Stimulated activated CD8-positive, alpha-beta memory T cell treated with anti-CD3 and anti-CD28 coated beads, Interleukin-15, amount 100 ng/mL, for 24 hours (primary cell): ENCODE data around the gene PTPA.
A peak's percentile ranks its signal among the peaks of the same experiment; 100 is the strongest.

Experiments used
- DNase-seq: peaks from one replicate; pipeline ENCODE4 v3.0.0-alpha.2; 2020; ENCODE audit warnings: low read depth

Gene PTPA

GRCh38 chr9:129137292-129138143, 26.3 kb downstream of the PTPA start:
- no peak for DNase-seq

DNA sequence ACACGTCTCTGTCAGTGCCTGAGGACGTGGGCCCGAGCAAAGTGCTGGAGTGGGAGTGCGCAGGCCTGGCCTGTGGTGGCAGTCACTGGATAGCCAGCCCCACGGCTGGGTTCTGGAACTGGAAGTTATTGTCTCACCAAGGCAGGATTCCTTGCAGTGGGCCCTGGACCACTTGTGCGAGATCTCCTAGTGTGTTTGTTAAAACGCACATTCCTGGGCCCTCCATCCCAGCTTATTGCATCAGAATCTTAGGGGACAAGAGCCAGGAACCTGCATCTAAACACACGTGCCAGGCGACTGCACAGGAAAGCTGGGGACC, 26.9 kb downstream of the PTPA start:
- no peak for DNase-seq

DNA sequence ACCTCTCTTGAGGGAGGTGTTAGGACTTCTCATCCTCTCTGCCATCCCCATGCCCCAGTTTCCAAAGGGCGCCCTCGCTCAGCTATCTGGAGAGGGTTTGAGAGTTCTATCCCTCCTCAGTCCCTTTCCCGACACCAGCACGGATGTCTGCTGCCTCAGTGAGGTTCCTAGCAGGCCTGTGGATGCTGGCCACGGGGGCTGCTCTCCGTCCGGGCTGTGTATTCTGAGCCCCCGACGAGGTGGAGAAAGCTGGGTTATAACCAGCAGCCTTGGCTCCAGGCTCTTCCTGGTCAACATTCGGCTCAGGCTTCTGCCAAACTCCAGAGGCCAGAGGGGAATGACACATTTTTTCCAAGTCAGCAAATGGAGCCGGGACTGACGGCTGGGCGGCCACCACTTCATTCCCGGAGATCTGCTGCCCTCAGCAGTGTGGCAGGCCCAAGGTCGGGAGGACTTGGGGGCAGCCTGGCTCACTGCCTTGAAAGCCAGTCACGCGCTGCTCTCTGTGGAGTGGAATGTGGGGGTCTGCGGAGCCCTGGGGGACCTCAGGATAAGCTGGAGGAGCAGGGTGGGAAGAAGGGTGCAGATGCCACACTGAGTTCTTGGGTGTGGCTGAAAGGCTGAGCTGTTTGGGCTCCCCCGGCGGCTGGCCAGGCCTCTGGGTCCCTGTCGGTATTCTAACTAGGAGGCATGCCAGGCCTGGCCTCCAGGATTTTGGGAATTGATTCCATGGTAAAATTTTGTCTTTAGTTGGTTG, 27.4 kb downstream of the PTPA start:
- DNase-seq, result no peak

GRCh38 chr9:129139233-129139992, 28.2 kb downstream of the PTPA start:
- no peak for DNase-seq

- DNase-seq, result peak; percentile 37
These were observed 28.8 kb downstream of the PTPA start for GRCh38 chr9:129139993-129140396.

GRCh38 chr9:129140397-129141065, 29.3 kb downstream of the PTPA start:
- no peak for DNase-seq

- DNase-seq, result no peak
These were observed 30.1 kb downstream of the PTPA start for GRCh38 chr9:129141066-129142041.

DNA sequence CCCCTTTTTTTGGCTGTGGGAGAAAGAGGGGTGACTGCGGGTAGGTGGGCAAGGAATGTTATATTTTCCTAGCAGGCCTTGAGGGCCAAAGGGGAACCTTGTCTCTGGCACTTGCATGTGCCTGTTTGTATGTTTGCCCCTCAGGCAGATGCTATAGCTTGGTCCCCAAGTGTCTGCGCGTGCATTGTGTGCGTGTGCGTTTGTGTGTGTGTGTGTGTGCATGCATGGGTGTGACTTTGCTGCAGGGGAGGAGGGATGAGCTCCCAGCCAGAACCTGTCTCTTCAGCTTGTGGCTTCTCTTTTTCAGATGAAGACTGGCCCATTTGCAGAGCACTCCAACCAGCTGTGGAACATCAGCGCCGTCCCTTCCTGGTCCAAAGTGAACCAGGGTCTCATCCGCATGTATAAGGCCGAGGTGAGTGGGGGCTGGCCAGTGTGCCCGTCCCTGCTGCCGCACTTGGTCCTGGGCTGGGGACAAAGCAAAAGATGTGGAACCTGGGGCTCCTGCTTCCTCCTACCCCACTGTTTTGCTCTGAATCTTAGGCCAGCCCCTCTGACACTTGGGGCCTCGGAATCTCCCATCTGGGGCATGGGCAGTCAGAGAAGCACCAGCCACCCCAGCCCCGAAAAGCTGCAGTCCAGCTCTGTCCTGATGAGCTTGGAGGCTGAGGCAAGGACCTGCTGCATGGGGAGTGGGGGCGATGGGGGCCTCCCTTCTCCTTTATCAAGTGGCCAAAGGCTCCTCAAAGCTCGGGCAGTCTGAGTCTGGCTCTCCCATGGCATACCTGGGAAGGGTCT, 31.1 kb downstream of the PTPA start:
- no peak for DNase-seq

GRCh38 chr9:129143031-129143927, 32.1 kb downstream of the PTPA start:
- DNase-seq, result peak; percentile 44

DNA sequence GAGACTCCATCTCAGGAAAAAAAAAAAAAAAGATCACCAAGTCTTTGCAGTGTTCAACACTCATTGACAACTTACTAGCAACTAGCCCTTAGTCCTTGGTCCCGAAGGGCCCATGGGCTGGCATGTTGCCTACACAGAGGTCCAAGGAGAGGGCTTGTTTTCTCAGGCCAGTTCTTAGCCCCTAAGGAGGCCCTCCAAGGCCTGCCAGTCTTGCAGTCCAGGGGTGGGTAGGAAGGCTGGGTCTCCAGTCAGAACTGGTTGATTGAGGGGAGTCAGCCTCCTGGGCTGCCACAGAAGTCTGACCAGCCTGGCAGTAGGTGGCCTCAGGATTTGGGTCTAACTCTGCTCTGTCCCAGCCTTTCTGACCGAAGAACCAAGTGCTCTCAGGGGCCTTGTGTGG, 34.1 kb downstream of the PTPA start:
- DNase-seq, result no peak

- DNase-seq, result no peak
These were observed 34.7 kb downstream of the PTPA start for GRCh38 chr9:129145841-129146292.

GRCh38 chr9:129146441-129146941, 35.3 kb downstream of the PTPA start:
- DNase-seq, result no peak

GRCh38 chr9:129148463-129149204, 37.4 kb downstream of the PTPA start:
- DNase-seq, result no peak

- no peak for DNase-seq
These were observed 38.2 kb downstream of the PTPA start for GRCh38 chr9:129149442-129149841.

GRCh38 chr9:129150122-129150521, 38.9 kb downstream of the PTPA start:
- DNase-seq, result no peak

DNA sequence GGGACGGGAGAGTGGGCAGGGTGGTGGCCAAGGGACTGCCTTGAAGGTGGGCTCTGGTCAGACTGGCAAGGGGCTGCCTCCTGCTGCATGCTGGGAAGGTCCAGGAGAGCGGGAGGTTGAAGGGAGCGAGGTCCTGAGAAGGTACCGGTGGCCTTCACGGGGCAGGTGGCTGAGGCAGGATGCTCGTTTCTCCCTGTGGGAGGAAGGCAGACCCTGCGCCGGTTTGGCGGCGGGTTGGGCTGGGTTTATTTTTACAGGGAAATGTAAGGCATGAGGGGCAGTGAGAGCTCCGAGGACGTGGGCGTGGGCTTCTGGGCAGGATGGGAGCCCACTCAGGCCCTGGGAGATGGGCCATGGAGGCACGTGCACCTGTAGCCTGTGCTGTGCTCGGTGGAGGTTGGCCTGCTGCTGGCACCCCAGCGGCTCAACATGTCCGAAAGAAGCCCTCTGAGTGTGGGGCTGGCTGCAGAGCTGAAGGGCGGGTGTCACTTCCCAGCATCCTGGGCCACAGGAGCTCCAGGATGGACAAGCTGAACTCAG, 39.5 kb downstream of the PTPA start:
- DNase-seq, result no peak

- DNase-seq, result no peak
These were observed 40.3 kb downstream of the PTPA start for GRCh38 chr9:129151469-129151868.
